Measurements from ENCODE around the gene KIF11.

Gene KIF11

DNA sequence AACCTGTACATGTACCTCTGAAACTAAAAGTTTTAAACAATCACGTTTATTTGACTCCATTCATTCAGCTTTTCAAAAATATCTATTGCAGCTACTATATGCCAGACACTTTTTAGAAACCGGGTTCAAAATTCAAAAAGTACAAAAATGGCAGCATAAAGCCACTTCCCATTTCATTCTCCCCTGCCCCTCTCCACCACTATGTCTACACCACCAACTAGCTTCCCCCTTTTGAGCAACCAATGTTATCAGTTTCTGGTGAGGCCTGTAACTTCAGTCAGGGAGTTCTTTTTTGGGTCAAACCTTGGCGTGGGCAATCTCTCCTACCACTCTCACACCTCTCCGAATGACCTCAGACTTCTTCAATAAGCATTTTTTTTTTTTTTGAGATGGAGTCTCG is 85.3 kb downstream of the KIF11 start:
- DNase-seq (ENCODE audit: low read depth): no peak

DNA sequence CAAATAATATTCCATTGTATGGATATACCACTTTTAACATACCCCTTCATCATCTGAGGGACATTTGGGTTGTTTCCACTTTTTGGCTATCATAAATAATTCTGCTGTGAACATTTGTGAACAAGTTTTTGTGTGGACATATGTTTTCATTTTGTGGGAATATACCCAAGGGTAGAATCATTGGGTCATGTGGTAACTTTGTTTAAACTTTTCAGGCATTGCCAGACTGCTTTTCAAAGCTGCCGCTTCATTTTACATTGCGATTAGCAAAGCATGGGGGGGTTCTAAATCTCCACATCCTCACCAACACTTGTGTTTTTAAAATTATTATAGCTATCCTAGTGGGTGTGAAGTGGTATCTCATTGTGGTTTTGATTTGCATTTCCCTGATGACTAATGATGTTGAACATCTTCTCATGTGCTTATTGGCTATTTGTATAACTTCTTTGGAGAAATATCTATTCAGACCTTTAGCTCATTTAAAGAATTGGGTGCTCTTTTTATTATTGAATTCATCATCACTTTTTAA is 88.4 kb downstream of the KIF11 start:
- no peak for DNase-seq (ENCODE audit: low read depth)

DNA sequence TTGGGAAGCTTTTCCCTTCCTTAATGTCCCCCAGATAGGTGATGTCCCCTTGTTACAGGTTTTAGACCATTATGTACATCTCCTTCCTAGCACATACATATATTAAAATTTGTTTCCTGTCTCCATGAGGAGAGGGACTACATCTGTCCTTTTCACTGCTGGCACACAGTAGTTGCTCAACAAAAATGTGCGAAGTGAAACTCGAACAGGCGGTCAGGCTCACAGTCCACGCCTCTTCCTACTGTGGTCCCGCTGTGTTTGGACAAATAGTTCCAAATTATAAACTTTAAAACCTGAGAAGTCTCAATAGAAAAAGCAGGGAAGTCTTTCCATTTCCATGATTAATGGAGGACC is 95.6 kb downstream of the KIF11 start:
- DNase-seq (ENCODE audit: low read depth): no peak

DNA sequence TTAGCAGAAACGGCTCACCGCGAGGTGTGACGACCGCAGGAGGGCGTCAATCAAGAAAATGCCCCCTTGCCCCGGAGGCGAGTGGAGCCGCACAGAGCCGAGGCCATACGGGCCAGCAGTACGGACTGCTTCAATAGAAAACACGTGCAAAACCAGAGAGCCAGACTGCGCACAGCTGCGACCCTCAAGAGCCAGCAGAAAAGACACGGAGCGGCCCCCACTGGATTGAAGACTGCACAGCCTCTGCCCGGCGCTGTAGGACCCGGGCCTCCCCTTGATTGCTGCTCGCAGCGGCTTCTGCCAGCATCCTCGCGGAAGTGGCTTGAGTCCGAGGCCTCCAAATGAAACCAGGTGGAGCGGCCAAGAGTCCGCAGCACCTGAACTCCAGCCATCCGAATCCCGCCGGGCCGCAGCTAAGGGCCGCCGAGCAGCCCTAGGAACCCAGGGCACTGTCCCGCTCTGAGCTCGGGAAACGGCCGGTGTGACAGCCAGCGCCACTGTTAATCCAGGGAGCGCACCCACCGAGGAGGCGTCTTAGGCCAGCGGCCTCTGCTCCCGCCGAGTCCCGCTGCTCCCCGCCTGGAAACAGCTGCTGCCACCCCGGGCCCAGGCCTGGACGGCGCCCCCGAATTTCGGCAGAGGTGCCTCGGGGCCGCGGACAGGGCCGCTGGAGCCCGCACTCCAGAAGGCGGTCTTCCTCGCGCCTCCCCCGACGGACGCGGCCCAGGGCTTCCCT is 96.2 kb downstream of the KIF11 start:
- no peak for DNase-seq (ENCODE audit: low read depth)

DNA sequence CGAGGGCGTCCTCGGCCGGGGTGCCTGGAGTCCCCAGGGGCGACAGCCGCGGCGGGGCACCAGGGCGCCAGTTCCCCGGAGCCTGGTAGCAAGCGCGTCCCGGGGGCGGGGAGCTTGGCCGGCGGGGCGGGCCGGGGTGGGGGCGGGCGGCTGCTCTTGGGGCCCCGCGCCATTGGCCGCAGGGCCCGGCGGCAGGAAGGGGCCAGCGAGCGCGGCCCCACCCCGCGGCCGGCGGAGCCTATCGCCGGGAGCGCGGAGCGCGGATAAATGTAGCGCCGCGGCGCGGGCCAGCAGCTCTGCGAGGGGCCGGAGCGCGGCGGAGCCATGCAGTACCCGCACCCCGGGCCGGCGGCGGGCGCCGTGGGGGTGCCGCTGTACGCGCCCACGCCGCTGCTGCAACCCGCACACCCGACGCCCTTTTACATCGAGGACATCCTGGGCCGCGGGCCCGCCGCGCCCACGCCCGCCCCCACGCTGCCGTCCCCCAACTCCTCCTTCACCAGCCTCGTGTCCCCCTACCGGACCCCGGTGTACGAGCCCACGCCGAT is 96.8 kb downstream of the KIF11 start, which contains the start of gene HHEX:
TSS of gene HHEX (plus strand) at position 293 of the 548 bp plus-strand sequence. CDS start at position 325, 32 bp downstream.
- no peak for DNase-seq (ENCODE audit: low read depth)

DNA sequence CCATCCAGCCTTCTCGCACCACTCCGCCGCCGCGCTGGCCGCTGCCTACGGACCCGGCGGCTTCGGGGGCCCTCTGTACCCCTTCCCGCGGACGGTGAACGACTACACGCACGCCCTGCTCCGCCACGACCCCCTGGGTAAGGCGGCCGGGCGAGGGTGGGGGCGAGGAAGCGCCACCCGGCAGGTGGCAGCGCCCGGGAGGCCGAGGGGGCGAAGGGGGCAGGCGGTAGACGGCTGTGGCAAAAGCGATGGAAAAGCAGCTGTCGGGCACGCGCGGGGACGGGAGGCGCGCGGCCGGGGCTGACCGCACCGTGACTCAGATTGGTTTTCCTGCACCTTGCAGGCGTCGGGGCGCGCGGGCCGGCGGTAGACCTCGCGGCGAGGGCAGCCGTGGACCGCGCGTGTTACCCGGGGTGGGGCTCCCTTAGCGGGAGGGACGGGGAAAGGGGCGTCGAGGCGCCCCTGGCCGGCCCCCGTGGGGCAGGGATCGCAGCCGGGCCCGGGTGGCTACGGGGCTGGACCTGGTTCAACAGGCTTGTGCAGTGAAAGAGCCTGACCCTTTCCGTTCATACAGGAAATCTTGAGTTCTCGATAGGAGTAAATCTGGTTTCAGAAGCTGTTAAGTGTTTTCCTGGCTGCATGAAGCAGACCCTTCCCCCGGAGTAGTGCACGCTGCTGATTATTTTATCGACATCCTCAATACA is 97.4 kb downstream of the KIF11 start:
- DNase-seq (ENCODE audit: low read depth): no peak

DNA sequence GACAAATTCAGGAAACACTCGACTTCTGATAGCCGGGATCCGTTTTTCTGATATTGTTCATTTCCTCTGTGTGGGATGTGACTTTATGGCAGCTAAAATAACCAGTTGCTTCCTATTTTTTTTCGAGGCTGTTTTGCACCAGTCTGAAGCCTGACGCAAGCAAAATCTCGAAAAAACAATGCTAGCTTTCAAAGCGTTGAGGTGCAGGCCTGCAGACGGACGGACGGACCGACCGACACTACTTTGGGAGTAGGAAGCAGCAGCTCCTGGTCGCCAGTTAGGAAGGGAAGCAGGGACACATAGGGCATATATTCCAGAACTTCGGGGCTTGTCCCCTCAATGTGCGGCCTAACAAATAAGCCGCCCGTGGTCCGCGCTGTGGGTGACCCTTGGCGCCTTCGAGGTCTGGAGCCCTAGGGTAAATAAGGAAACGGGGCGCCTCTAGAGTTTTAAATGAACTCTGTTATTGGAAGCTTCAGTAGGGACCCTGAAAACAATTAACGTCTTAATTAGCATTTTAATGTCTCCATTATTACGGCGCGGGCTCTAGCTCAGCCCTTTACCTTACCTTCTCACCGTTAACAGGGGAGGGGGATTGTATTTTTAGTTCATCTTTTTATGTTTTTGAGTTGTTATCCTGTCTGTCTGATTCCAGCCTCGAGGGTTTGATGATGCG is 98.1 kb downstream of the KIF11 start:
- no peak for DNase-seq (ENCODE audit: low read depth)

DNA sequence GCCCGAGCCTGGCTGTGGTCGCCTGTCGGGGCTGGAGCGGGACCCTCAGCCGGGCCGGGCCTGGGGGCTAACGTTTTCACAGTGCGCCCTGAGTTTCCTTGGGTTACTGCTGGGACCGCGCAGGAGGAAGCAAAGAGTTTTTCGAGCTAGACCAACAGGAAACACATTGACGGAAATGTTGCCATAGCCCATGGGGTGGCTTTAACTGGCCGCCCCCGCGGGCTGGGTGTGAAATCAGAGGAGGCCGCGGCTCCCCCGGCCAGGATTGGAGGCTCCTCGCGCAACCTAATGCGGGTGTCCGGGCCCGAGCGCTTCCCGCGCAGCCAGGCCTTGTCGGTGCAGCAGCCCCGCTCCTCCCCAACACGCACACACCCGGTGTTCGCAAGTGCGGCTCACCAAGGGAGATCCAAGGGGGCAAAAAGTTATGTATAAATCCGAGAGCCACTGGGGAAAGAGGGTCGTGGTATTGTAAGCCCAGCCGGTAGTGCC is 98.7 kb downstream of the KIF11 start:
- no peak for DNase-seq (ENCODE audit: low read depth)

DNA sequence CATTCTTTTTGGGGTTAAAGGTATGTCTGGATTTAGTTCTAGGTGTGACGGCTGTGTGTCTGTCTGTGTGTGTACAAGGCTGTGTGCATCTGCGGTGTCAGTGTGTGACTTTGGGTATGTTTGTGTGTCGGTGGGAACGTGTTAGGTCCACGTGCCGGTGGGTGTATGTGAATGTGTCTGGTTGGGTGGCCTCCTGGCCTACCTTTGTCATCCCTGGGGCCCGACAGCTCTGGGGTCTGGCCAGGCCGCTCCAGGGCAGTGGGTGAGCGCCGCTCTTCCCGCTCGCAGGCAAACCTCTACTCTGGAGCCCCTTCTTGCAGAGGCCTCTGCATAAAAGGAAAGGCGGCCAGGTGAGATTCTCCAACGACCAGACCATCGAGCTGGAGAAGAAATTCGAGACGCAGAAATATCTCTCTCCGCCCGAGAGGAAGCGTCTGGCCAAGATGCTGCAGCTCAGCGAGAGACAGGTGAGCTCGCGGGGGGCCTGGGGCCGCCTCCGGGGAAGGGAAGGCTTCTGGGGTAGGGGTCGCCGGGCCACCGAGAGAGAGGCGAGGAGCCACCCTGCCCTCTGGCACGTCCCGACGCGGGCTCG is 99.2 kb downstream of the KIF11 start:
- DNase-seq (ENCODE audit: low read depth): no peak

DNA sequence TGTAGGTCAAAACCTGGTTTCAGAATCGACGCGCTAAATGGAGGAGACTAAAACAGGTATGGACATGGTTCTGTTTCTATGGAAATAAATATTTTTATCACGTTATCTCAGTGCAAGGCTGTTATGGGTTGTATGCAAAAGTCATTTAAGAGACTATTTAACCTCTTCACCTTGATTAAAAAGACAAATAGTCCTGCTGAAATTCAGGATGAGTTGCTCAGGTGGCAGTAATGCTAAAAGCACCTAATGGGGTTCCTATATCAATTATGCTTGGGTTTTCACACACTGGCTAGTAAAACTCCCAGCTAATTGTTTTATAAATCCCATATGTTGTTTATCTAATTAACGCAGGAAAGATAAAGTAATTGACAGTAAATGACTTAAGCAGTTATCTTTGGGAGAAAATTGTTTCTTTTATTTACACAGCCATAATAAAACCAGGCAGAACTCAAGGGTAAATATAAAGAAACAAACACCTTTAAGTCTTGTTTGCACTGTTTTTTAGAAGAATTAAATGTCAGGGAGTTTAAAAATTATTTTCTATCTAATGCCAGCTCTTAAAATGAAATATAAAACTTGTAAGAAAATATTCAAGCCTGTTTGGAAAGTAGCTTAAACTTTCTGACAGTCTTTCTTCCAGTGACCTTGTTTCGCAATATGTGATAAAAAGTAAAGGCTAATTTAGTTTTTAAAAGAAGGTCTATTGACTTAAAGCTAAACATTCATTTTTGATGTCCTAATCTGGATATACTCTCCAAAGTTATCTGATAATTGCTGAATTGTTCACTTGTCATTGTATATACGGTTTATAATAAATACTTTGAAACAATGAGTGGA is 100.0 kb downstream of the KIF11 start:
- DNase-seq (ENCODE audit: low read depth): no peak

DNA sequence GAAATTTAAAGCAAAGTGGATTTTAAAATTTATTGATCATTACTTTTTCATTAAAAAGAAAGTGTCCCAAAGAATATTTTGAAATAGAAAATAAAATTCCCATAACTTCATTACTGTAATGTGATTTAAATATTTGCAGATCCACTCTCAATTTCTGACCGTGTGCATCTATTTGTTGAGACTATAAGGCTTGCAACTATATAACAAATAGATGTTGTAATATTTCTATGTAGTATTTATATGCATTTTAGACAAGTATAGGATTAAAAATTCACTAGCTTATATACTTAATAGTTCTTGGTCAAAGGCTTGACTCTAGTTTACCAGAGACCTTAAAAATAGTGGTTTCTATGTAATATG is 100.6 kb downstream of the KIF11 start:
- no peak for DNase-seq (ENCODE audit: low read depth)

DNA sequence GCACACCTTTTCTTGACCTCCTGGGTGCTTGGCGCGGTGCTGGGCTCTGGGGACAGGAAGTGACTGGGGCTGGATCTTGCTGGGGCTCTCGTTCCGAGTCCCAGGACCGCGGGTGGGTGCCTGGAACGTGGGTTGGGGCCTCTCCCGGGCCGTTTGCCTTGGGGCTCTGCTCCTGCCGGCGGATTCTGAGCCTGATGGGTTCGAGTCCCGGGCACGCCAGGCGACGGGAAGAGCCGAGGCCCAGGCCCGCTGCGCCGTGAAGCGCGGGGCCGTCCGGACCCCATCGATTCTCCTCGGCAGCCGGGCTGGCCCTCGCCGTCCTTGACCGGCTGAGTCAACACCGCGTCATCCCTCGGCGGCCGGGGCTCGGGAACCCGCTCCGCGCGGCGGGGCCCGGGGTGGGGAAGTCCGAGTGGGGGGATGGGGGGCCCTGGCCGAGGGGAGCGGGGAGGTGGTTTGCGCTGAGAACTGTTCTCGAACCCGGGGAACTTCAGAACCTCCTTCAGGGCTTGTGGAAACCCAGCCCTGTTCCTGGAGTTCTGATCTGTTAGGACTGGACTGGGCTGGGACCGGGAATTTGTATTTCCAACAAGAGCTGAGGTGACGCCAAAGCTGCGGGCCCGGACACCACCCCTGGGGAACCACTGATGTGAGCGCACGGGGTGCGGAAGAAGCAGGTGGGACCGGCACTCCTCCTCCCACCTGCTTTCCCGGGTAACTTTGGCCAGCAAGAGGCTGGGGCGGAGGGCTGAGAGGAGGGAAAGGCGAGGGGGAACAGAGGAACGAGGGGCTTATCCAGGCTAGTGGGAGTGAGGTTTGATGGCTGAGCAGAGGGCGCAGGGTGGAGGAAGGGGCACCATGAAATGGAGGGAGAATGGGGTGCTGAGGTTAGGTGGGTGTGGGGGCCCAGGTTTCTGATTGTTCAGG is 103.0 kb downstream of the KIF11 start:
- no peak for DNase-seq (ENCODE audit: low read depth)

DNA sequence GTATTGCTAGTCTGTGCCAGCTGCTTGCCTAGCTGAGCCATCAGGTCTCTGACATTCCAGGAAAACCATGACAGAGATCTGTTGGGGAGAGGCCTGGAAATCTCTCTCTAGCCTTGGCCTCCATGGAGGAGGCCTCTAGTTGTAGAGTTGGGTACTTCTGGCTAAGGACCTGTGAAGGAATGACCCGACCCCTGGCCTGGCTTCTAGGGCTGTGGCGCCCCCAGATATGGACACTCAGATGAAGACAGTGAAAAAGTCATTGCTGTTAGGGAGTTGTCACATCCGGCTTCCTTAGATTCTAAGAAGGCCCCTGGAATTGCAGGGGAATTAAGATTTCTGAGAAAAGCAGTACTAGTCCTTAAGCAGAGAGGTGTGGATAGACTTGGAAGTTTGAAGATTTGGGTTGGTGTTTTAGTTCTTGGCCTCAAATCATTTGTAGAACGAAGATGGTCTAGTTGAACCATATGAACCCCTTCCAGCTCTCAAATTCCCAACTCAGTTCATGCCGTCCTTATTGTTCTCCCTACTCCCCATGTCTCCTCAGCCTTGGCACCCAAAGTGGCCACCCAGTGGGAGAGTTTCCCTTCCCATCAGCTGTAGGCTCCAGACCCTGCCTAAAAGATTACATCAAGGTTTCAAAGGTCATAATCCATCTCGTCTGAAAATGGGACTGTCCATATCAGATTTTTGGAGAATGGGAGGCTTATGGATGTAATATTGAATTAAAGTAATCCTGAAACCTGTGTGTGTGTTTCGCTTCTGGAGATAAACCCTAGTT is 103.9 kb downstream of the KIF11 start:
- DNase-seq (ENCODE audit: low read depth): no peak

DNA sequence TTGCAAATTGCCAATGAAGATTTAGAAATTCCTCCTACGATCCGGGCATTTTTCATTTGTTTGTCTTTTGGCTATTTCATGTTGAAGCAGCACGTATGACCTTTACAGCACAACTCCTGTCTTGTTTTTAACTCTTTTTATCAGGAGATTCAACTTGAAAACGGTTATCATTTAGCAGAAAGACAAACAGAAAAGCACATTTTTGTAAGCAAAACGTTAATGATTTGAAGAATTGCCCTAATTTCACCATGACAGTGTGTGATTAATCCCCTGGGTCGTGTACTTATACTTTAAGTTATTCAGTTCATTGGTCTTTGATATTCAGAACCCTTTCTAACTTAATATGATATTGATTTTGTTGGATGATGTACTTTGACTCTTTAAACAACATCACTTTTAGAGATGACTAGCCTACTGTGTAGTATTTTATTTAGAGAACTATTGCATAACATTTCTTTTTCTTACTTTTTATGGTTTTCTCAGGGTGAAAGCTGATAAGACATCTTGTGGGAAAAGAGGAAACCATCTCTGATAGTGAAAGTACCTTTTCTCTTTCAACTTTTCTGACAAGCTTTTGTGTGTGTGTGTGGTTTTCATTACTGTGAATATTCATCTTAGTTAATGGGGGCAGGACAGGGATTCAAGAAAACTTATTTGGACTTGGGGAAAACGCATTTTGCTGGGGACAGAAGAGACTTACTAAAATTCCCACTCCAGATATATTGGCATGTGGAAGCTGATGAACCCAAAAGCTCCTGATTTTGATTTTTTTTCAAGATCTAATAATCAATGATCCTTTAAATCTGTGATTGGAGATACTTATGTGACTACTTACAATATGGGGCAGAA is 105.0 kb downstream of the KIF11 start:
- DNase-seq (ENCODE audit: low read depth): no peak

DNA sequence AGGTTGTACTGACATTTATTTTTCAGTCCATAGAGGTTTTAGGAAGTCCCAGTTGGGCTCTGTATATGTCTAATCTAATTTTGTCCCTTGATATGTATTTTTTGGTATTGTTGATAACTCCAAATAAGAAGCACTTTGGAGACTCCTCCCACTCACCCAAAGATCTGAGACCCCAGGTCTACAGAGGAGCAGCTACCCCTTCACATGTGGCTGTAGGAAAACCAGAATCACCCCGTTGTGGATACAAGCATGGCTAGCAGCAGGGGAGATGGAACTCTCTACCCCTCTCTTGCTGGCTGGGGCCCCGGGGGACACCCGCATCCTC is 106.2 kb downstream of the KIF11 start:
- no peak for DNase-seq (ENCODE audit: low read depth)

DNA sequence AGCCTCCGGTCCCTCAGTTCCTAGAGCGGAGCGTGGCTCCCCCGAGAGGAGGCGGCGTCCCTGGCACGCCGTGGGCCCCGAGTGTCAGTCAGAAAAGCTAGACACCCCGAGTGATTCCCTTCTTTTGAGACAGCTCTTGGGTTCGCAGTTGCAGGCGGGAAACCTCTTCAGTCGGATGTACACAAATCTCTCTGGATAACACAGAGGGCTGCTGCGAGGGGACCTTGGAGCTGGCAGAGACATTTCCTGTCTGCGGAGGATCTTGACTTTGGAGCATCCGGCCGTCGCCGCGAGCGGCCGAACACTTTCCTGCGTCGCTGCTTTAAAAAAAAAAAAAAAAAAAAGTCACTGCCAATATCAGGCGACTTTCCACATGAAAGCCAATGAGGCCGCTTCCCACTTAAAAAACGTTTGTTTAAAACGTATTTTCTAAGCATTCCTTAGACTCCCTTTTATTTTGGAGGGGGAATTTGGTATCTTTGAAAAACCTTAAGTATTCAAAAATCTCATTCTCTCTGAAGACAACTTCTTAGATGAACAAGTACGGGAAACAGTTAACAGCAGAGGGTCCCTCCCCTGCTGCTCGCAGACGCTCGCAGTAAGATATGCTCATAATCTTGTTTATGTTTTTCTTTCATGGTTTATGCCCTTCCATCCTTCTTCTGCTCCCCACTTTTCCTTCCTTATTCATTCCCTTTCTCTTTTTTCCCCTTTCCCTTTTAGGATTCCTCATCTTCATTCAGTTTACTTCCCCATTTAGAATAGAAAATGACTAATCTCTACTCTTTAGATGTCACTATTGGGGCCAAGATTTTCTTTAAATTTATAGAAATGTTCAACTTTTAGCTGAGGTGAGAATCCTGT is 106.8 kb downstream of the KIF11 start:
- no peak for DNase-seq (ENCODE audit: low read depth)

DNA sequence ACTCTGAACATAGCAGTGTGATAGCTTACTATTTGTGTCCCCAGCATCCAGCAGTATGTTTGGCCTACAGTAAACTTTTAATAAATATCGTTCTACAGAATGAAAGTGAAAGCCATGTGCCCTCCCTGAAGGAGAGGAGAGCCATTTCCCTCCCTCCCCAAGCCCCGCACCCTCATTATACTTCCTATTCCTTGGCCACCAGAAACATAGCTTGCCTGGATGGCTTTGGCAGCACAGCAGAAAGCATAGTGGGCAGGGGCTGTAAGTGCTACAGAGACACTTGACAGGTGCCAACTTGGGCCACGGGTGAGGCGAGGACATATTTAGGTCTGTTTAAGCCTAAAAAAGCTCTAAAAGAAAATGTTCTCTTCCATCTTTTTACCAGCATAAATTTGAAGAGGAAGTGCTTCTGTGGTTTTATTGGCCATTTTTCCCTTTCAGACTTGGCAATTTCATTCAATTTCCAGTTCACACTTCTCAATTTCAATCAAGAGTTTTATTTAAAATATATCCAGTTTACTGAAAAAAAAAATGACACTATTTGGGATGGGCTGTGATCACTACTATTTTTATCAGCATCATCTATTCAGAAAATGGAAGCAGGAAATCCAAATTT is 109.5 kb downstream of the KIF11 start:
- DNase-seq (ENCODE audit: low read depth): no peak

Measured in HS-5 (cell line).